HG02973 (cell line): ENCODE measurements around the gene DAP.
A peak's percentile ranks its signal among the peaks of the same experiment; 100 is the strongest.
"Not testable (repeated sequence)": the region's sequence is repeated elsewhere in the genome, so short reads cannot be mapped to it uniquely, and the experiment has no call there.

Source experiments
- ATAC-seq: cut with Tn5 transposase; IDR thresholded peaks from one replicate; pipeline ENCODE4 v1.9.1; 2021; ENCODE audit warnings: moderate library complexity; ENCODE audit not compliant: unreplicated experiment

The DAP gene, protein sequence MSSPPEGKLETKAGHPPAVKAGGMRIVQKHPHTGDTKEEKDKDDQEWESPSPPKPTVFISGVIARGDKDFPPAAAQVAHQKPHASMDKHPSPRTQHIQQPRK

DNA sequence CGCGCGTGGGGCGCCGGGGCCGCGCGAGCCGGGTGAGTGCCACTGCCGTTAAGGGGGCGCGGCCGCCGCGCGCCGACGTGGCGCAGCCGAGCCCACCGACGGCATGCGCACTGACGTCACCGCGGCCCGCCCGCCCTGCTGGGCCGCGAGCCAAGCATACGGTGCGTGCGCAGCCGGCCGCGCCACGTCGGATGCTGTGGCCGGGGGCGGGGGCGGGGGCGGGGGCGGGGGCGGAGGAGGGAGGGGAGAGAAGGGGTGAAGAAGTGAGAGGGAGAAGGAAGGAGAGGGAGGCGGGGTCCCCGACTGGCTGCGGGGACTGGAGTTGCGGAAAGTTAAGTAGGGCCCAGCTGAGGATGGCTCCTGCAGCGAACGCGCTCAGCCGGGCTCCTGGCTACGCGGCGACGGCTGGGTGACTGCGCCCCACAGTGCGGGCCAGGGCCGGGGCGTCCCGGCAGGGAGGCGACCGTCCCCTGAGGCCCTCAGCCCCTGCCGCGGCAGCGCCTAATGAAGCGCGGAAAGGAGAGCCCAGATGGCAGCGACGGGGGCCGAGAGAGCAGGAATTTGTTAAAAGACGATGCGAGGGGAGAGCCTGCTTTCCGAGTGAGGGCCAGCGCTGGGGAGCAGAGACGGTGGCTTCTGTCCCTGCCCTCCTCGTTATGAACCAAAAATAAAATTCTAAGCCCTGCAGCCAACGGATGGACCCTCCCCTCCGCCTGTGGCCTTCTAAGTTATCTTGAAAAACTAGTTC, at the start of gene DAP:
Gene DAP (minus strand): TSS at position 50 of the 748 bp plus-strand sequence. CDS start 166 bp downstream, outside the sequence.
- ATAC-seq = peak; percentile 70

DNA sequence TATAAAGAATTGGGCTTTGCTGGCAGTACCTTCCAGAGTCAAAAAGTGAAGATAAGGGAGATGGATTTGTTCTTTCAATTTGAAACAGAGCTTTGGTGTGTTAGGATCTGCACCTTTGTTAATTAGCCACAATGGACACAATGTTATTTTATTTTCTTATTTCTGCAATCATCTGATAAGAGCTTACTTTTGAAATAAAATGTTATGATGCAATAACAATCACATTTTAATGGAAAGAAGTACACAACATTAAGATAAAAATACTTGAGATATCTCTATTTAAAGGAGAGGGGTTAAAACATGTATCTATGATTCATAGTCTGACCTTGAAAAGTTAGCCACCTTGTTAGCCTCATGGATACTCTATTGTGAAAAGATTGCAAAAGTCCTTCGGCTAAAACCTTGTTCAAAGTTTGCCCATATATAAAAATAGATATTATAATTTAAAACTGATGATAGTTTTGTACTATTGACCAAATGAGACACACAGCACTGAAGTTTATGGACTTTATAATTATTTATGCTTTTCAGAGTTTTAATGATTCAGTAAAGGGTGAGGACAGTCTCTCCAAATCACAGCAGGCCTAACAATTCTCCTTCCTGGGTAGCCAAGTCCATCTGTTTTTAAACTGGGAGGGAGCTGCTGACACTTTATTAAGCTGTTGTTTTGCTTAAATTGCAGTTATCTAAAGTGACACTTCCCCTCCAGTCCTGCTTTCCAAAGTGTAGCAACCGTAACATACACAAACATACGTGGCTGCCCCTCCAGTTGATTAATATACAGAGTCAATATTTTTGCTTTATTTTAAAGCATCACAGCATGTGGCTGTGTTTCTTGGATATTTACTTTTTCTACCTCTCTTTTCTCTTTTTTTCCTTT, 47.6 kb upstream of the DAP start:
- no peak for ATAC-seq

DNA sequence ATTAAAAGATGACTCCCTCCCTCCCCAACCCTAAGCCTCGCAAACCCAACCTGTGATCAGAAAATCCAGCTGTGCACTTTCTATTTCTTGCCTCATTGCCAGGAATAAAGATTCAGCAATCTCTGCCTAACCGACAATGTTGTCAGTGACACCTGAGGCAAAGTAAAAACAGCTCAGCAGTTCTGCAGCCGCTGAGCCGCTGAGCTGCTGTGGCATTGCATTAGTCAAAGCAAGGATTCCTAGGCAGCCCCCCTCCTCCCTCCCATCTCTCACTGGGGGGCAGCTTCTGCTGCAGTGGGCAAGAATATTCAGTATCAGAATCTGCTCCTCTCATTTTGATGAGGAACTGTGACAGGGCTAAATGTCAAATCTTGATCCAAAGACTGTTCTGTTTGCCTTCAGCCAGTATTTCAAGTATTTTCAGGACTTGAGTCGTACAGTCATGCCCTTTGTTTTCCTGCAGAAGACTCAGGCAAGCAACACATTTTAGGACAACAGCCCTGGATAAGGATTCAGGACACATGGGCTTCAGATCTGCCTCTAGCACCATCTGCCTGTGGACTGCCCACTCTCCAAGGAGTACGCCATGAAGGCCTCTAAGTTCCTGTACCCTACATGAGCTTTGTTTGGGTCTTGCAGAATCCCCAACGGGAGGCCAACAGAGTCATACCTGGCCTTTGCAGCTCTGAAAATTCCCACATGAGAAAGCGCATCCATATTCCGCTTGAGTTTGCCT, 41.1 kb upstream of the DAP start:
- ATAC-seq = no peak

DNA sequence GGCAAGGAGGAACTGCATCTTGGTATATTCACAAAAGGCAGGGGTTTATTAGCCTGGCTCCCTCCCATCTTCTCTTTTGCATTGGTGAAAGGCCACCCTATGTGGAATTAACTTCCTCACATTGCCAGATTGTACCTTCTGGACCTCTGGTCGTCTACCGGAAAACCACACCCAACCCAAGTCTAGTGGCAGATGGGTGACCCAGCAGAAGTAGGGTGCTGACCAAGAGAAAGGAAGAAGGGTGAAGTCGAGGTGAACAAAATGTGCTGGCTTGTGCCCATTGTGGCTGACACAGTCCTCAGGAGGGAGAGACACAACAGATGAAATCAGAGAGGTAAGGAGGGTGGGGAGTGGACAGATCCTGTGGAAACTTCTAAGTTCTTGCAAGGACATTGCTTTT, 39.8 kb upstream of the DAP start:
- no peak for ATAC-seq

DNA sequence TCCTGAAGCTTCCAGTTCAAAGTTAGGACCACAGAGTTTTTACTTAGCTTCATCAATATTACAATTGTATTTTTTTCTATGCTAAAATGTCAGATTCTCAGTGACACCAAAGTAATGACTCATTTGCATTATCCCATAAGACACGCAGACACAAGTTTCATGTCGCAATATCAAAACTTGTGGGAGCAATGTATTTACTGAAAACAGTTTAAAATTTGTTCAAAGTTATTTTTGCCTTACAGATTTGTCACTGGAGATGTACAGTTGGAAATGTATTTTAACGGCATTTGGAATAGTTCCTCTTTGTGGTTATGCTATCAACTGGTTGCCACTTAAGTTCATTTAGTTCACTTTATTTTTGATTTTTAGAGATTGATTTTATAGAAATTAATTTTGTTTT, 36.2 kb upstream of the DAP start:
- ATAC-seq = no peak

DNA sequence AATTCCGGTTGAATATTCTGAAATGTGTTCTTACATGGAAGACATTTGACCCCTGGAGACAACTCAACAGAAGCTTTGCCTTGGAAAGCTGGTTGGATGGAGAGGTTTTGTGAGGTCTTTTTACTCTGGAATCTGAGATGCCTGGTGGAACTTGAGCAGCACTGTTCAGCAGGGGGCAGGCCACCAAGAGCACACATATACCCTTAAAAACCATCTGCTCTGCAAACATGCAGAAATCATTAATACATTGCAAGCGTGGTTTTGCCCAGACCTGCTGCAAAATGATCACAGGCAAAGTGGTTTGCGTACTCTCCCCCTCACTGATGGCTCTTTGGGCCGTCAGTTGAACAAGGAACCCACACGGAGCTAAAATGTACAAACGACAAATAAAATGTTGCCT, 32.8 kb upstream of the DAP start:
- no peak for ATAC-seq

DNA sequence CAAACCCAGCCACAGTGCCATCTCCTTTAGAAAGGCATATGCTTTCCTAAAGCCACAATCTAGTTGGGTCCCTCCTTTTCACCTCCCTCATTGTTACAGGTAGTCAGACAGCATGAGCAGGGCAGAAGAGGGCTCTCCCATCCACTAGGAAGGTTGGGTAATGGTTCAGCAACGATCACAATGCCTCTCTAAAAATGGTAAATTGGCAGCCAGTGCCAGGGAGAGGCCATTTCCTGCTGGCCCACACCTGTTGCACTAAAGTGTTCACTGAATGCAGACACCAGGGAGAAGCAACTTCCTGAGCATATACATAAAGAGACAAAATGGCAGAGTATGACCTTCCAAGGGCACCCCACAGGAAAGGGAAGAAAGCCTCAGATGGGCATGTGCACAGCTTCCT, 31.3 kb upstream of the DAP start:
- no peak for ATAC-seq

DNA sequence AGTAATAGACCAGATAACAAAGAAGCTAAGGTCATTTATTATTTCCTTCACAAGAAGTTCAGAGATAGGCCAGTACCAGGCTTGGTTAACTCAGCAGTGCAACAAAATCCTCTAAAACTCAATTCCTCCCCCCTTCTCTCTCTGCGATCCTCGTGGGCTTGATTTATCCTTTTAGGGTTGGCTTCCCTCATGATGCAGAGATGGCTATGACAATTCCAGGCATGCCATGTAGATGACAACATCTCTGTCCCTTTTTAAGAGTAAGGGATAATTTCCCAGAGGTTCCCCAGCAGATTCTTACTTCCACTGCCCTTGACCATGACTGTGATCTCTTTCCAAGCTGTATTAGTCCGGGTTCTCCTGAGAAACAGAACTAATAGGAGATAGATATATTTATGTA, 28.7 kb upstream of the DAP start:
- ATAC-seq = no peak

DNA sequence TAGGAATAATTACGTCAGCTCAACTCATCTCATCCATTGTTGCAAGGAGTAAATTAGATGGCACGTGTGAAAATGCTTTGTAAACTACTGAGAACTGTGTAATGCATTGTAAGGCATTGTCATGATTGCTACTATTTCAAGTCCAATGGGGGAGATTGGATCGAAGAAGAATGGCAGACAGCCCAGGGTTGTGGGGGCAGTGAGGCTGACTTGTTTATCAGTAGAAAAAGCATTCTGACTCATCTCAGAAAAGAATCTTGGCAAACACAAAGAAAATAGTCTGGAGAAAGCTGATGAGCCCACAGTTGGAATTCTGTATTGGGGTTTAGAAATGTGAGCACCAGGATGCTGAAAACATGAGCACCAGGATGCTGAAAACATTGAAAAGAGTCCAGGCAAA, 28.0 kb upstream of the DAP start:
- no peak for ATAC-seq

DNA sequence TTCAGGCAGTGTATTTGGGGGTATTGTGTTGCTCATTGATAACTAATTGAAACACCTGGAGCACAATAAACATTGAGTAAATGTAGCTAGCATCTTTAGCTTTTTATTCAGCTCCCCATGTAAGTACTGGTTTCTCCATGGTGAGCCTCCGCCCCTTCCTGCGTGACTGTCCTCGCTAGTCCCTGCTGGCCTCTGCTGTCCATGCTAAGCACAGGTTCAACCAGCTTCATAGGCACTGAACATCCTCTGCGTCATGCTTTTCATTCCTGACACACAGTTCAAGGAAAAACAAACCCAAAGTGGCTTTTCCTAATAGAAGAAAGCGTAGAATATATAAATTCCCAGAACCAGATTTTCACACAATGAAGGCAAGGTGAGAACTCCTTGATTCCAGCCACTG, 27.3 kb upstream of the DAP start:
- no peak for ATAC-seq

DNA sequence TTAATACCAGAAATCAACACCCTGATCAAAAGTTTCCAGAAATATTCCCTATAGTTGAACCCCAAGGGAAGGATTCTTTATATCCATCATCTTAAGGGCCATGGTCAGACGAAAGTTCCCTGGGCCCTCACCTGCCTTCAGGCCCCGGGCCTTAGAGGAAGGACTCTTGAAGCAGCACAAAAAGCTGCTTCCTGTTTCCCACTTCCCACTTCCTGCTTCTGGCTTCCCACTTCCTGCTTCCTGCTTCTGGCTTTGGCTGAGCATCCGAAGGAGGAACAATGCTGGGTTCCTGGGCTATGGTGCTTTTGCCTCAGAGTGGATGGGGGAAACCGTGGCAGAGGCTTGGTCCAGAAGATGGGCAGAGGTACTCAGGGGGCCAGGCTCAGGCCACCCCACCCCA, 25.8 kb upstream of the DAP start:
- ATAC-seq = no peak

DNA sequence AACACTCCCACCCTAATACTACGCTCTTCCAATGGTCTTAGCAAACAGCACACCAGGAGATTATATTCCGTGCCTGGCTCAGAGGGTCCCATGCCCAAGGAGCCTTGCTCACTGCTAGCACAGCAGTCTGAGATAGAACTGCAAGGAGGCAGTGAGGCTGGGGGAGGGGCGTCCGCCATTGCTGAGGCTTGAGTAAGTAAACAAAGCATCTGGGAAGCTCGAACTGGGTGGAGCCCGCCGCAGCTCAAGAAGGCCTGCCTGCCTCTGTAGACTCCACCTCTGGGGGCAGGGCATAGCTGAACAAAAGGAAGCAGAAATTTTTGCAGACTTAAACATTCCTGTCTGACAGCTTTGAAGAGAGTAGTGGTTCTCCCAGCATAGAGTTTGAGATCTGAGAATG, 19.2 kb upstream of the DAP start:
- not testable (repeated sequence) for ATAC-seq

DNA sequence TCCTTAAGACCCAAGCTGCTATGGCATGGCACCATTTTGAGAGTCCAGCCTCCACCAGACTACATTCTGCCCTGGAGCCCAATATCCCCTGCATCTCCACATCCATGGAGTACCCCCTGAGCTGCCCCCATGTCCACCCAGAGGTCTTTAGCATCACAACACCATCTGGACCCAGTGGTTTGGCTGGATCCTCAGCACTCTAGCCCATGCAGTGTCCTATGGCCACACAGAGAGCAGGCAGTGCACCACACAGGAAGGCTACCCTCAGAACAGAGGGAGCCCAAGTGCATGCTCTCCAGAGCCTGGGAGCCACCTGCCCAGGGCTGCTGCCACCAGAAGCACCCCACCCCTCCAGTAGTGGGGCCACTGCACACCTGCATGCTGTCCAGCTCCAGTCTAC, 18.6 kb upstream of the DAP start:
- no peak for ATAC-seq

DNA sequence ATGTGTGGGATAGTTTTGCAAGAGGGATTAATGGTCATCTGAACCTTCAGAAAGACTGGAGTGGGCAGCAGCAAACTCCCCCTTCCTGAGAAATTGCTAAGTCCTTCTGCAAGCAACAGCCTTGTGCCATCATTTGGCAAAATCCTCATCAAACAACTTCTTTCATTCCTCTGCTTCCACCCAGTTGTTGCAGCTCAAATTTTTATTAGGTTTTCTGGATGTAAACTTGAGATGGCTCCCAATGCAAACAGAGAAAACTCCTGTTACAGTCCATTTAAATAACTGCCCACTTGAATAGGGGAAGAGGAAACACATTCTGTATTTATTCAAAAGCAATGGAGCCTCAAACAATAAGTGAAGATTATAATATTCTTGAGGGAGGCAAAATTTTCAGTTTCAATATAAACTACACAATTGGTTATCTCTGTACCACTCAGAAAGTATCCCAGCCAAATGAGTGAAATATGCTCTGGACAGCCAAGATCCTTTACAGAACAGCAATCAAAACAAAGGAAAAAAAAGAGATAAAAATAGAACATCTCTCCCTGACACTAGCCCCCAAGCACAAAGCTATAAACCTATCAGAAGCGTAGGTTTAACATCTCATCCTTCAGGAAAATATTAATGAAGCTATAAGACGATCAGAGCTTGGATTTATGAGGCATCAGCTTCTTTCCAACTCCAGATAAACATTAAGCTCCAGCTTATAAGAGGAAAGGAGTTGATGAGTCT, 17.3 kb upstream of the DAP start:
- no peak for ATAC-seq

DNA sequence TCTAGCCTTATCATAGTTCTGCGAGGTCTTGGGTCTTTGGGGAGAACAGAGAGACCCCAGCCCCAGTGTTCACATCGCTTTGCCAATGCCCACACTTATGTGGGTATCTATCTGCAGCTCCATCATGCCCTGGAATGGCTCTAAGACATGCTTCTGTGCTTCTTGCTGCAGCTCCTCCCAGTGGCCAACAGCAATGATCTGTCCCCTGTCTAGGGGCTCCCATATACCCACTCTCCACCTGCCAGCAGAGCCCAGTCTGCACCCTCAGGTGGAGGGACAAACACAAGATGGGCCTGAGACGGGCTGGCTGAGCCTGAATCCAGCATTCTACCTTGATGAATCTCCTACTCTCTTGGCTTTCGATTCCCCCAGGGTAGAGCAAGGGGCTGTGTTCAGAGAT, 14.6 kb upstream of the DAP start:
- no peak for ATAC-seq

DNA sequence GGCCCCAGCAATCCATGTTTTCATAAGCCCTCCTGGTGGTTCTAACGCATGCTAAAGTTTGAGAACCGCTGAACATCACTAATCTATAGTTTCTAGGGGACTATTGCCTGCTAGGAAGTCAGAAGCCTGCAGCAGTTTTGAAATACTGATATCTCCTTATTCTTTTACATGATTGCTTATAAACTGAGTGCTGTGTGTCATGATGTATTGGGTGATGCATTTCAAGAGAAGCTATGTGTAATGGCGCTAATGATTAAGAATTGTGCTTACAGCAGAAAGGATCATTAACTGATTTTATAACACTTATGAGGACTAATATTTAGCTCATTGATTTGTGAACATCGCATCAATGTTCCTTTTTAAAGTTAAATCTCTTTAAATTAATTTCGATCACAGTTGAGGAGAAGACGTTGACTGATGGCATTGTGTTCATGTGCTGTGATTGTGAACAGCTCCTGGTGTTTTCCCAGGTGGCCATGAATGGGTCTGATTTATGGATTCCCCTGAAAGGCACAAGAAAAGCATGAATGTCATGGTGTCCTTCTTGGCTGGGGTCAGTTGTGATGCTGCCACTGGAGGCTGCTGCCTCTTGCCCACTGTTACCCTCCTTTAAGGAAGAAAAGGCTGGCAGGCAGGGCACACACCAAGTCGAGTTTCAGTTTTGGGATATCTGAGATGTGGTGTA, 12.0 kb upstream of the DAP start:
- ATAC-seq = no peak

DNA sequence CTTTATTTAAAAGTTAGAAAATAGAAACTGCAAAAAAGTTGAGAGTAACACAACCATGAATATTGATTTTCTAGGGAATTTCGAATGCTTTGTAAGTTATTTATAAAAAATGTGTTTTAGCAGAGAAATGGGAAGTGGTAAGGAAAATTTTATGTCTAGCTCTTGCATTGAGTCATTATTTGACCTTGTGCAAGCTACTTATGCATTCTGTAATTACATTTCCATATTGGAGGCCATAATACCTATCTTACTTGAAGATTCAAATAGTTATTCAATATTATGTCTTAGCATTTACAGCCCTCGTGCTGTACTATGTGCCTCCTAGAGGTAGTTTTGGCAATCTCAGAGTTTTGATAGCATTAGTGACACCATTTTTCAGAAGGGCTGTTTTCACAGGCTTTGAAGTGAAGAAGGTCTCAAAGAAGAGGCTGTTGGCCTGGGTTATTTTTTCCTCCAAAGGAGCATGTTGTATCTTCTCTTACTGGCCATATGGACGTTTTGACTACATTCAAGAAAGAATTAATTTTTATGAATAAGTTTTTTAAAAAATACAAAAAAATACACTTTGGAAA, 7.4 kb upstream of the DAP start:
- no peak for ATAC-seq

DNA sequence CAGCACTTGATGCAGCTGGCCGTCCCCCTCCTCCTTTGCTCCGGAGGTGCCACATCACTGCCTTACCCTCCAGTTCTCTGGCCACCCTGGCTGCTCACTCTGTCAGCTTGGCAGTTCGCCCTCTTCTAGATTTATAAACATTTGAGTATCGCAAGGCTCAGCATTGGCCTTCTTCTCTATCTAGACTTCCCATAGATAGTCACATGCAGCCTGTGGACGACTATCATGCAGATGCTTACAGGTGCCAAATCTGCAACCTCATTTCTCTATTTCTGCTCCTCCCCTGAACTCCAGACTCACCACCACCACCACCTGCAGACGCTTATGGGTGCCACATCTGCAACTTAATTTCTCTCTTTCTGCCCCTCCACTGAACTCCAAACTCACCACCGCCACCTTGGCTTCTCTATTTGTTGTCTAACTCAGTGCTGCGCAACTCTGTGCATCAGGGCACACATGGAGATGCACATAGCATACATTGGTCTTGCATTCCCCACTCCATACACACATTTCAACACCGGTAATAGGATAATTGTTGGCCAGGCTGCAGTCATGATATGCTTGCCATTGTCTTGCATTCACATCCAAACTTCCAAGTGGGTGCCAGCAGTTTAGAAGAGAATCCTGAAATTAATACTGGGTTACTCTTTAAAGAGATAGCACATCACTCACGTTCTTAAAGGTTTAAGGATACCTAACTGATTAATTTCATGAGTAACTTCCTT, 1.9 kb upstream of the DAP start:
- ATAC-seq = no peak
